HL-60 (cell line): ENCODE results near the gene ANKS1B.

ENCODE experiments used
- POLR2AphosphoS5 ChIP-seq: IDR thresholded peaks from 2 replicates; pipeline ENCODE4 v1.6.1; 2012; ENCODE audit warnings: low read depth
- REST ChIP-seq: IDR thresholded peaks from 2 replicates; pipeline ENCODE4 v1.6.1; 2012; ENCODE audit warnings: low read depth; ENCODE audit not compliant: insufficient replicate concordance
- SPI1 ChIP-seq: IDR thresholded peaks from 2 replicates; pipeline ENCODE4 v1.6.1; 2012; ENCODE audit warnings: low read depth, mild to moderate bottlenecking, borderline replicate concordance
- TF ChIP-seq, protein P1 (sequence below): IDR thresholded peaks from one replicate; pipeline ENCODE4 v1.5.1; 2011; ENCODE audit warnings: low read length, control low read depth, inconsistent platforms; ENCODE audit not compliant: insufficient read depth

DNA sequence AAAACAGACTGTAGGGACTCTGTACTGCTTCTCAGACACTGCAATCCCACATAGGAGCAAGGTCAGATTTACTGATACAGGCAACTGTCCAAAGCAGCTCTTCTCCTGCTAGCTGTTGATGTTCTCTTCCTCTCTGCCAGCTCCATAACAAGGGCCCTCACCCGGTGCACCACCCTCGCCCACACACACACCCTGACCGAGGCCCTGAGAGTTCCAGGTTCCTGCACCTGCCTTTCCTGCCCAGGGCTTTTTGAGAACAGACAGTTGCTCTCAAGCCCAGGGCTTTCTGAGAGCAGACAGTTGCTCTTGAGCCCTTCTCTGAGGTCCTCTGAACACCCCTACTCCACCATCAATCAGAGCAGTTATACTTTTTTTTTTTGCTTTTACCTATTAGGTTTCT, 571.0 kb downstream of the ANKS1B start:
- TF ChIP-seq, protein P1, sequence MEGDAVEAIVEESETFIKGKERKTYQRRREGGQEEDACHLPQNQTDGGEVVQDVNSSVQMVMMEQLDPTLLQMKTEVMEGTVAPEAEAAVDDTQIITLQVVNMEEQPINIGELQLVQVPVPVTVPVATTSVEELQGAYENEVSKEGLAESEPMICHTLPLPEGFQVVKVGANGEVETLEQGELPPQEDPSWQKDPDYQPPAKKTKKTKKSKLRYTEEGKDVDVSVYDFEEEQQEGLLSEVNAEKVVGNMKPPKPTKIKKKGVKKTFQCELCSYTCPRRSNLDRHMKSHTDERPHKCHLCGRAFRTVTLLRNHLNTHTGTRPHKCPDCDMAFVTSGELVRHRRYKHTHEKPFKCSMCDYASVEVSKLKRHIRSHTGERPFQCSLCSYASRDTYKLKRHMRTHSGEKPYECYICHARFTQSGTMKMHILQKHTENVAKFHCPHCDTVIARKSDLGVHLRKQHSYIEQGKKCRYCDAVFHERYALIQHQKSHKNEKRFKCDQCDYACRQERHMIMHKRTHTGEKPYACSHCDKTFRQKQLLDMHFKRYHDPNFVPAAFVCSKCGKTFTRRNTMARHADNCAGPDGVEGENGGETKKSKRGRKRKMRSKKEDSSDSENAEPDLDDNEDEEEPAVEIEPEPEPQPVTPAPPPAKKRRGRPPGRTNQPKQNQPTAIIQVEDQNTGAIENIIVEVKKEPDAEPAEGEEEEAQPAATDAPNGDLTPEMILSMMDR = no peak
- TF ChIP-seq POLR2AphosphoS5 (no peak), REST (no peak), SPI1 (no peak)
